HG02852 (cell line): ENCODE measurements around the gene PLXND1.
A peak's percentile ranks its signal among the peaks of the same experiment; 100 is the strongest.

ENCODE experiments used
- ATAC-seq: cut with Tn5 transposase; IDR thresholded peaks from one replicate; pipeline ENCODE4 v1.9.1; 2021; ENCODE audit warnings: mild to moderate bottlenecking, moderate library complexity; ENCODE audit not compliant: unreplicated experiment

The PLXND1 gene

DNA sequence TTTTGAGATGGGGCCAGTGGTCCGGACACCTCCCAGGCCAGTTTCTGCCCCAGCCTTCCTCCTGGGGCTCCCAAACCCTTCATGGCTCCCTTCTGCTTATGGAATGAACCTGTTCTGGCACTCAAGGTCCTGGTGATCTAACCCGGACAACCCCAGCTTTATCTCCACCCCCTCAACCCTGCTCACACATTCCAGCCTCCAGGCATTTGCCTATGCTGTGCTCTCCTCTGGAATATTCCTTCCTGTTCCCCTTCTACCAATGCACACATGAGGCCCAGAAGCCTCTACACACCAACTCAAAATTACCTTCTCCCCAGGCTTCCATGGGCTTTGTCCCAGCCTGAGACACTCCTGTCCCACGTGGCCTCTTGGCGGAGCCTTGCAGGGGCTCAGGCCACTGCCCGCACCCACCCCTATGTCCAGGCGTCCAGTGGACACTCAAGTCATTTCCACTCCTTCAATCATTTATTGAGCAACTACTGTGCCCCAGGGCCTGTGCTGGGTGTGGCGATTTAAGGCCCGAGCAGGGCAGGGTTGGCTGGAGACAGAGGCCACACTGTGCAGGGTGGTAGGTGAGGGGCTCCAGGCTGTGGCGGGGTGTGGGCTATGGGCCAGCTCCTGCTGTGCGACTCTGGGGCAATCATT, 18.8 kb downstream of the PLXND1 start:
- no peak for ATAC-seq

DNA sequence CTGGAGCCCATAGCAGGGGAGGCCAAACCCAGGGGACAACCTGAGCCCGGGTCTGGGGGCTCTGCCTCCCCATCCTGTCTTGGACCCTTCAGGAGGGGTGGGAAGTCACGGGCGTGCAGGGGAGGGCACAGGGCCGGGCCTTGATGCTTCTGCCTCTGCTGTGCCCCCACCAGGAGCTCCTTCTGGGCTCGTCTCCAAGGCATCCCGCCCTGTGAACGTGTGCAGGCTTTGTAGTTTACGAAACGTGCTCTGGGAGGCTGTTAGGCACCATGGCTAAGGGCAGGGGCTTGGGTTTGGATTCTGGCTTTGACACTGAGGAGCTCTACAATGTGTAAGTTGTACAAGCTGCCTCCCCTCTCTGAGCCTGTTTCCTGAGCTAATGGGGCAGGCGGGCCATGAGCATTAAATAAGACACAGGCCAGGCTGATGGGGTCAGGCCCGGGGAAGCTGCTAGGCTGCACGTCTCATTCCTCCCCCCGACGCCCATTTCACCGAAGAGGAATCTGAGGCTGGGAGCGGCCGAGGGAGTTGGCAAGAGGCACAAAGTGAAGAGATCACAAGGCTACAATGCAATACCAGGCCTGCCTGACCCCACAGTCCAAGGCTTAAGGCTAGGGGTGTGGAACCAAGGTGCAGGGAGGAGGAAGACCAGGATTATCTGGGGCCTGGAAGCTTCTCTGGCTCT, 19.6 kb downstream of the PLXND1 start:
- ATAC-seq: no peak

DNA sequence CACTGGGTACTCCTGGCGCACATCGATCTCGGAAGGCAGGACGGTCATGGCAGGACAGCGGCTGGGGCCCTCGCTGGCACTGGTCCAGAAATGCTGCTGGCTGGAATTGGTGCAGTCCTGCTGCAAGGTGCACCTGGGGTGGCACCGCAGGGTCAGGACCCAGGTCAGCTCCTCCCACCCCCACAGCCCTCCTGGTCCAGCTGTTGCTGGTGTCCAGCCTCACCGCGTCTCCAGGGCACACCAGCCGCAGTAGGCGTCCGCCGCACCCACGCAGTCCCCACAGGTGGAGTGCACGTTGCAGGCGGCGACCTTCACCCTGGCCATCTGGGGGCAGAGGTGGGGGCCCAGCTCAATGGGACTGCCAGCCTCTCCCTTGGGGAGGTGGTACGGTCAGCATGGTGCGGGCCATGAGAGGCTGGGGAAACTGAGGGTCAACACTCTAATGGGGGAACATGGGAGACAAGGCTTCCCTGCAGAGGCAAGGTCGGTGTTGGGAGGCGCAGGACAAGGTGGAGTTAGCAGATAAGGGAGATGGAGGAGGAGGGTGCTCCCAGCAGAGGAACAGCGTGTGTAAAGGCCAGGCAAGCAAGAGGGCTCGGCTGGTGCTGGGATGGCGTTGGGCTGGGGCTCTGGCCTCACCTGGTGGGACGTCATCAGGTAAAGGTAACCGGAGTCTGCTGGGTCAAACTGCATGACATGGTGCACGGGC, 20.4 kb downstream of the PLXND1 start:
- no peak for ATAC-seq

DNA sequence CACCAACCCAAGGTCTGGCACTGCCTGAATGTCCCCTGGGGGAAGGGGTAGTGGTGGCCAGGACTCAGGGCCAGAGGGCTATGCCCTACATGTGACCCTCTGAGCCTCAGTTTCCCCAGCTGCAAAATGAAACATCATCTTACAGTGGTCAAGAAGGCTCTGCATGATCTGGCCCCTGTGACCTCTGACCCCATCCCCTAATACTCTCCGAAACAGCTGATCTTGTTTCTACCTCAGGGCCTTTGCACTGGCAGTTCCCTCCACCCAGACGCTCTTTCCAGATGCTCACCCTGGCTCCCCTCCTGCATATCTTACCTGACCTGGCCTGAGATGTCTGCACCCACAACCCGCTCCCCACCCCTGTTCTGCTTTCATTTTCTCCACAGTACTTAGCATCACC, 21.8 kb downstream of the PLXND1 start:
- ATAC-seq: no peak

DNA sequence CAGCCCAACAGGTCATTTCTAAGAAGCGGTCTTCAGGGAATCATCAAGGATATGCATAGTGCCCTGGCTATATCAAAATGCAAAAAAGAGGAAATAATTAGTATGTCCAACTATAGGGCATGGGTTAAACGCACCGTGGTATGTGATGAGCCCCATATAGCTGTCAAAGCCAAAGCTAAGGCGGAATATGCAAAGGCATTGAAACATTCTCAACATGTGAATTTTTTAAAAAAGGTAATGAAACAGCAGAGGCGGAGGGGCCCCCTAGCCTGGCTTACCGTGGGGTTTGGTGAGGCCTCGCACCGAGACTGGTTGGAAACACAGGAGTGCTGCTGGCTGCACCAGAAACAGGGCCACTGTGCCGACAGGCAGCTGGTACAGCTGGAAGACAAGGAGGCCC, 23.2 kb downstream of the PLXND1 start:
- no peak for ATAC-seq

DNA sequence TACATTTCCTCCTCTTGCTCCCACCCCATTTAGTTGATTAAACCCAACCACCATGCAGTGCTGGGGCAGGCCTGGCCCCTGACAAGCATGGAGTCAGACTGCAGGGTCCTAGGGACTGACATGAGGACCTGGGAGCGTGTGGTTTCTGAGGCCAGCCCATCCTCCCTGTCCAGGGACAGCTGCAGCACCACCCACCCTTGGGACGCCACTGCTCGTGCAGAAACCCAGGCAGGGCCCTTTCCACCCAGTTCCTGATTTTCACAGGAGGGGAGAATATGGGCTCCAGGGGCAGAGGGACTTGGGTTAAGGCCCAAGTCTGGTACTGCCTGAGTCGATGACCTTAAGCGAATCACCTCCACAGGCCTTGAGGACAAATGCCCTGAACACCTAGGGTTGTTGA, 23.7 kb downstream of the PLXND1 start:
- ATAC-seq: no peak

DNA sequence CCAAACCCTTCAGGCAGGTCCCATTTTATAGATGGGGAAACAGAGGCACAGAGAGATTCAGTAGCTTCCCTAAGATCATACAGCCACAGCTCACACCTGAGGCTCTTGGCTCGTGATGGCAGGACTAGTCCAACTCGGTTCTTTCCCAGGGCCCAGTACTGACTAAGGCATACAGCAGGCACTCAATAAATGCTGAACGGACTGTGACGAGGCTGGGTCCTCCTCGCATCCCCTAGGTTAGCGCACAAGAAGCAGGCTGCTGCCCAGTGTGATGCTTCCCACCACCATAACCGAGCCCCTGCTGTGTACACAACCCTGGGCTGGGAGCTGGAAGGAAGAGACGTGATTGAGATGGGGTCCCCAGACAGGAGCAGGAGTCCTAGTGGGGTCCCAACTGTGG, 24.9 kb downstream of the PLXND1 start:
- no peak for ATAC-seq

DNA sequence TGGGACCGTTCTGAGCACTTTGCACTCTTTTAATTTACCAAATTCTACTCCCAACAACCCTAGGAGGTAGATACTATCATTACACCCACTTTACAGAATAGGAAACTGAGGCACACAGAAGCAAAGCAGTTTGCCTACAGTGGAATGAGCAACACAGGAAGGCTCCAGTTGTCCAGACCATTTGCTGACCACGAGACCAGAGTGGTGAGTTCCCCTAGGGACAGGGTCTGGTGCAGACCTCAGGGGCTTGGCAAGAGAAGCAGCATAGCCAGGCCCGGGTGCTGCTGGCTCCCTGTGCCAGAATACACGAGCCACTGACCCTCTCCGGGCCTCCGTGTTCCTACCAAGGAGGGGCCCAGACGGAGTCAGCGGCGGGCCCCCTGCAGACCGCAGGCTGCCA, 26.5 kb downstream of the PLXND1 start:
- ATAC-seq: no peak

DNA sequence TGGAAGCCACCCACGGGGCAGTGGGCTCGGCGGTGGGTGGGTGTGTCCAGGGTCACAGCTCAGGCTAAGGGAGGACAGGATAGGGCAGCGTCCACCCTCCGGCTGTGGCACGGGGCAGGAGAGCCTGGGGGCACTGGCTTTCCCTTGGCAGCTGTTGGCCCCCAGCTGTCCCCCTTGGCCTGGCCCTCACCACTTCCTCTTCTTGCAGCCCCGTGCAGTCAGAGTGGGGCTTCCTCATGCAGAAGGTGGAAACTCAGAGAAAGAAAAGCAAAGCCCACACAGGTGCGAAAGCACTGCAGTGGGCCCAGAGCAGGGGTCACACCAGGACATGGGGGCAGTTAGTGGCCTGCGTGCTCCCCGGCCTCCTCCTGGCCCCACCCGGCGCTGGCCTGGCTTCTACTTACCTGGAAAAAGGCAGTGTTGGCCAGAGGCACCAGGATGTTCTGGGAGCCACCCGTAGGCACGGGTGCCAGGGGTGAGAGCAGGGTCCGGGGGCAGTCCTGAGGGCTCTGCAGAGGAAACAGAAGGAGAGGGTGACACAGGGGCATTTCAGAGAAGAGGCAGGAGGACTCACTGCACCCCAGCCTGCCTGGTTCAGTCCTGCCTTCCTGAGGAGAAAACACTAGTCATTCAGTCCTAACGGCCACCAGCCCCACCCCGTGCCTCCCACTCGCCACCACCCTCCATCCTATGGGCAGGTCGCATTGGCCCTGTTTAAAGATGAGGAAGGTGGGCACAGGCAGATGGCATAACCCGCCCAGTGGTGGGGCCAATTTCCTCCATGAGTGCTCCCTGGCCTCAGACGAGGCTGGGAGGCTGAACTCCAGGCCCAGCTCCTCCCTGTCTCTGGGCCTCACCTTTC, 28.3 kb downstream of the PLXND1 start:
- ATAC-seq: peak; percentile 69

DNA sequence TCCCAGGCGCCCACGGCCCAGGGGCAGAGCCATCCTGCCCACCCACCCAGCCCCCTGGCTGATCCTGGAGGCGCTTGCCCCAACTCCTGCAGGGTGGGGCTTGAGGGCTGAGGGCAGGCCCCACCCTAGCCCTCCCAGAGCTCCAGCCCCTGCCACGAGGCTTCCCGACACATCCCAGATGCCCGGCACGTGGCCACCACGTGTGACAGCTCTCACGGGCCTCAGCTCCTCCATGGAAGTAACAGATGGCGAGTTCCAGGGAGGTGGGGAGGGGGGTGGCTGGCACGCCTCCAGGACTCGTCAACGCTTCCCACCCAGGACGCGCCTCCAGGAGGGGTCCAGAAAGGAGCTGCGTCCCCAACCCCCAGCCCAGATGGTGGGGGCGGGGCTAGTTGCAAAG, 29.1 kb downstream of the PLXND1 start:
- ATAC-seq: no peak

DNA sequence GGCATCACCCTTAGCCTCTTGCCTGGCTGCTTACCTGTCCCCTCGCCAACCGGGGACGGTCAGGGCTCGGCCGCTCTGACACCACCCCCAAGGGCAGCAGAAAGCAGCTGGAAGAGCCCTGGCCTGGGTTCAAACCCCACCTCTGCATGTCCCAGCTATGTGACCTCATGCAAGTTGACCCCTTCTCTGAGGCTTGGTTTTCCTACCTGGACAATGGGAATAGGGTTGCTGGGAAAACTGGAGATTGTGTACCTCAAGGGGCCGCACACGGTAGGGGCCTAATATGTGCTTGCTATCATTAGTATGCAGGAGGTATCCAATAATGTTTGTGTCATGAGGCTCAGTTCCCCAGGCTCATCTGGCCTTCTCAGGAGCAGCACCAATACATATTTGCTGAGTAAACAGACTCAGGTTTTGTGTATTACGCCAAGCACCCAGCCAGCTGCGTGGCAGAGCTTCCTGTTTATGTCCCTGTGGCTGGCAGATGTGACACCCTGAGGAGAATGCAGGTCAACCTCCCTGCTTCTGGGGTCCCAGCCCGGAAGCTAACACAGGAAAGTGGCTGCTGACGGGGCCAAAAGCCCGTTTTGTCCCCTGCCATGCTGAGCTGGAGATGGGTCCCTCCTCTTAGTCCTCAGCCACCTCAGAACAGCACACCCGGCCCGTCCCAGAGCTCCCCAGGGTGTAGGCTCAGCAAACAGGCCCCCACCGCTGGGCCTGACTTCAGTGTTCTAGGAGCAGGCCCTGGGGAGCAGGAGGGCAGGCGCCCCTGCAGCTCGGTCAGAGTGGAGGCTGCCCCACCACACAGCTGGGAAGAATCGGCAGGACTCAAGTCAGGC, 29.7 kb downstream of the PLXND1 start:
- no peak for ATAC-seq

DNA sequence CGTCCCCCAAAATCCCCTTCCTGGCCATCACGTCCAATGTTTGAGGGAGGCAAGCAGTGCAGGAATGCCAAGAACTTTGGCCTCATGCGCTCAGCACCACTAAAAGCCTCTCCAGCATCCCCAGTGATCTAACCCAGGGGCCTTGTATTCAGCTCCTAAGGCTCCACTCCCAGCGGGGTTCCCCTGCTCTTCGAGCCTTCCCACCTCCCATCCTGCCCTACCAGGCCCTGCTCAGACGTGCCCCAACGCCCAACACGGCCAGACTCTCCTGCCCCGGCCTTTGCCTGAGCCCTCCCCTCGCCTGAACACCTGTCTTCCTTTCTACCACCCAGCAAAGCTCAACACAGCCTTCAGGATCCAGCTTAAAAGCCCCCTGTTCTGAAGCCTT, 30.5 kb downstream of the PLXND1 start:
- no peak for ATAC-seq

DNA sequence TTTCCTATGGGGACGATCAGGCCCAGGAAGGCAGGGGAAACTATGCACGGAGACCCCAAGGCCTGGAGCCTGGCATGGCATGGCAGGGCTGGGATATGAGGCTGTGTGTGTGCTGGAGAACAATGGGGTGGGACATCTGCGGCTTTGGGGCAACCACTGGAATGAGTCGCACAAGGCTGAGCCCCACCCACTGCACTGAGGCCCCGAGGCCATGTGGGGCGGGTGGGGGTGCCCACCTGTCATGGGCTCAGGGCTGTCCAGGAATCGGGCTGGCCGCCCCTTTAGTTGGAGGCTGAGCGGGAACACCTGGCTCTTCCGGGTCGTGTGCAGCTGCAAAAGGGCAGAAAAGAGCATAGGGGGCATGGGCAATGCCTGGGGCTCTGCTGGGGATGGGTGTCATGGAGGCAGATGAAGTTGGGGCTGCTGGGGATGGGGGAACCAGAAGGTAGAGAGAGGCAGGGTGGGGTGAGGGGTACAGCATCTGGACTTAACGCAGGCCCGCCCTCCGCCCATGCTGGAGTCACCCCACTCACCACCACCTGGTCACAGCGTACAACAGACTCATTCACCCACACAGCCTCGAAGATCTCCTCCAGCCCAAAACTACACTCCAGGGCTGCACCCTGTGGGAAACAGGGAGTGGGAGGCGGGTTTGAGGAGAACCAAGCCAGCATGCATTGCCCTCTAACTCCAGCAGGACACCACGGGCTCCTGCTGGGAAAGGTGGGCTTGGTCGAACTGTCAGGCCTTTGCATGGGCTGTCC, 31.1 kb downstream of the PLXND1 start:
- ATAC-seq: no peak

DNA sequence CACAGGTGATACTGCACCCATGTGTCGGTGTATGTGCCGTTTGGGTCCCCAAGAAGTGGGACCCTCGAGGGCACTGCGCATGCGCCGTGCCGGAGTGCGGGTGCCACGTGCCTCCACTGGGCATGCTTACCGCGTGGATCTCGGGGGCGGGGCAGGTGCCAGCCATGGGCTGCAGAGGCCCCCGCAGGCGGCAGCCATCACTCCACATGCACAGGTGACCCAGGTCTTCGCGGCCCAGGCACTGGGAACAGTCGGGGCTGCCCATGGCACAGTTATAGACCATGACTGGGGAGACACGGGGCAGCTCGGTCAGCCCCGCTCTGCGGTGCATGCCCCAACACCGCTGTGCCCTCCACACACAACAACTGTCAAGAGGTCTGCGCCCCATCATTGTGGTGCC, 32.3 kb downstream of the PLXND1 start:
- no peak for ATAC-seq

DNA sequence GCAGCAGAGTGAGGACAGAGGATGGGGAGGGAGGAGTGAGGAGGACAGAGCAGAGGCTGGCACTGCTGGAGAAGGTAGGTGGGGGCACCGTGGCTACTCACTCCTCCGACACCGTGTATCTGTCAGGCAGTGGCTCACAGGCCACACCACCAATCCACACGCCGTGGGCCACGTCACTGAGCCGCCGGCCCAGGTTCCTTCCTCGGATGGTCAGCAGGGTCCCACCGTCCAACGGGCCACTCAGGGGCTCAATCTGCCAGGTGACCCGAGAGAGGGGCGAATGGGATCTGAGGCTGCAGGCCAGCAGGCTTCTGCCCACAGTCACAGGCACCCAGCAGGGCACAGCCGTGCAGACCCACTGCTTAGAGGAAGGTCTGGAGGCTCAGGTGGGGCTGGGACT, 33.0 kb downstream of the PLXND1 start:
- no peak for ATAC-seq

DNA sequence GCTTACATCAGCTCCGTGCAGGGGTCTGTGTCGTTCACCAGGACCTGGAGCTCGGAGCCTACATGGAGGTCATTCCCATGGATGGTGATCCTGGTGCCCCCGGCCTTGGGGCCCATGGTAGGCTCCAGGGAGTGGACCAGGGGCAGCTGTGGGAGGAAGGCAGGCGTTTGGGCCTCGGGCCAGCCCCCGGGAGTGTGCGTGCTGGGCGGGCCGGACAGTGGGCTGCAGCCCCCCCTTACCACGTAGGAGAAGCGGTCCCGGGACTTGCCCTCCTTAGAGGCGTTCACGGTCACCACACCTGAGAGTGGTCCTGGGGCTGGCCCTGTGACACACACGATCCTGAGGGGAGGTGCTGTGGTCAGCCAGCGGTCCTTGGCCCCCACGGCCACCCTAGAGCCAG, 33.9 kb downstream of the PLXND1 start:
- no peak for ATAC-seq

DNA sequence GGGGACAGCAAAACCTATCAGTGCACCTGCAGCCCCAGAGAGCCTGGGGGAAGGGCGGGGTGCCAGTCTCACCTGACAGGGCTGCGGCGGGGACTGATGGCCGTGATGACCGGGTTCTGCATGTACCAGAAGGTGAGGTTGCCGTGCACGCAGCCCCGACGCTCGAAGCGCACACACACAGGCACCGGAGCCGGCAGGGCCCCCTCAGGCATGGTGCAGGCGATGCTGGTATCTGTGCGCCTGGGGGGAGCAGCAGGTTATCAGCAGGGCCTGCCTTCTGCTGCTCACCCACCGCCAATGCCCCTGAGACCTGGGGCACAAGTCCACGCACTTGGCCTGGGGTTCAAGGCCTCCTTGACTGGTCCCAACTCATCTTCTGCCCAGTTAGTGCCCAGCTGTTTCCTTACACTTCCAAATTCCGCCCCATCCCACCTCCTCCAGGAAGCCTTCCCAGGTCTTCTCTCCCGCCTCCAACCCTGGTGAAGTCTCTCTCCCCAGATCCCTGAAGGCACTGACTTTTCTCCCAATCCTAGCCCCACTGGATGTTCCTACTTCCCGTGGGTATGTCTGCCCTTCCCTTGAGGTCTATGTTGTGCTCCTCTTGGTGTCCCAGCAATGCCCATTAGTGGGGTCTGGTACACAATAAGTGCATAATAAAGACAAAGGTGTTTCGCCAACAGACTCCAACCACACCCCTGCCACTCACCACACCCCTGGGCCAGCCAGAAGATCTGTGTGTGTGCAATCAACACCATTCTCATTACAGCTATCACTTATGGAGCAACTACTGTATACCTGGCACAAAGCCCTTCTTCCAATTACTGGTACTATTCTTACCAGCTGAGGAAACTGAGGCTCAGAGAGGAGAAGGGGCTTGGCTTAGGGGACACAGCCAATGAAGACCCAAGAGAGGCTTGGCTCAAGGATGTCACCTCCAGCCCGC, 34.6 kb downstream of the PLXND1 start:
- no peak for ATAC-seq

DNA sequence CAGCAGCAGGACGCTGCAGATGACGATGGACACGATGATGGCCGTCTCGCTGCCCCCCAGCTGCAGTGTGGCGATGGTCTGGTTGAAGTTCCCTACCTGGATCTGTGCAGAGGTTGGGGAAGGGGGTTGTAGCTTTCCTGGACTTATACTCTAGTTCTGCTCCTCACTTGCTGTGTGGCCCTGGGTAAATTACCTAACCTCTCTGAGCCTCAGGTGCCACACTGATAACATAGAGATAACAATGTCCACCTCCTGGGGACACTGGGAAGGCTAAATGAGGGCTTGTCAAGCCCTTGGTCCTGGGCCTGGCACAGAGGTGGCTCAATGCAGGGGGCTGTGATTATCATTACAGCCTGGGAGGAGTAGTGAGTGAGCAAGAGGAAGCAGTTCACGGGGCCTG, 36.6 kb downstream of the PLXND1 start:
- no peak for ATAC-seq

DNA sequence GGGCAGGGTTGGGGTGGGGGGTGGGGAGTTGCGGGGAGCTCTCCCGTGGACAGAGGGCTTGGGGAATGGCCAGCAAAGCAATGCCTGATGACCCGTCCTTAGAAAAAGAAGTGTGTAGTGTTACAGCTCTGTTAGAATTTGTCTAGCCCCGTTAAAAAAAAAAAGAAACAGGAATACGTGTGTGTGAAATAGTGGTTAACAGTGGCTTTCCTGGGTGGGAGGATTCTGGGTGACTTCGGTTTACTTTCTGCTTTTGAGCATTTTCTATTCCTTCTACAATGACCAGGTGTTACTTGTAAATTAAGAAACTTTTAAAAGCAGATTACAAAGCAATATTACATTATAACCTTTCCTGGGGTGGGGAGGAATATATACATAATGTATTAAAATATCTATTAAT, 38.5 kb downstream of the PLXND1 start:
- ATAC-seq: no peak
